SK-N-MC (cell line): ENCODE results near the gene GLT8D2.

Source experiments
- EZH2 ChIP-seq: fragments of 200-600 bp; sonication (generic); IDR thresholded peaks from one replicate; pipeline ENCODE4 v1.6.1; 2017; ENCODE audit warnings: antibody characterized with exemption
- POLR2AphosphoS5 ChIP-seq: IDR thresholded peaks from 2 replicates; pipeline ENCODE4 v1.6.1; 2012; ENCODE audit warnings: mild to moderate bottlenecking, low read depth, low read length, borderline replicate concordance

DNA sequence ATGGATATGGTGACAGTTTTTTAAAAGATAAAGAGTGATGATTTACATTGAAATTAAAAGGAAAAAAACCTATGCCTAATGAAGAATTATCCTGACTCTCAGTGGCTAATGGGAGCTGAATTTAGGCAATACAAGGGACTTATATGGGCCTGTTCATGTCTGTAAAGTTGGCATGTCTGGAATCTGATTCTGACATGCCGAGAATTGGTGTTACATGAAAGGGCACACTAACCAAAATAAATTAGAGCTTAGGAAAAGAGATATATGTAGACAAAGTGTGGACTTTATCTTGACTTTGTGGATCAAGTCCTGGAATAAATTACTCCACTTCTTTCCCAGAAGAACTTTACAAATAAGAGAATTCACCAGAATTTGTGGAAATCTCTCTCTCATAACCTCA, 83.3 kb downstream of the GLT8D2 start:
- no peak for TF ChIP-seq POLR2AphosphoS5
- TF ChIP-seq EZH2: no peak
